Fibroblast of pulmonary artery (primary cell): ENCODE data around the gene PCDH15.

ENCODE experiments used
- DNase-seq: peaks from one replicate; pipeline ENCODE4 v3.0.0-alpha.2; 2010; ENCODE audit warnings: low read depth
- H3K4me3 ChIP-seq: replicated peaks from 2 replicates; pipeline ENCODE4 v1.5.1; 2011; ENCODE audit warnings: low read depth, mild to moderate bottlenecking, control low read depth, low read length, moderate library complexity
- TF ChIP-seq, protein P1 (sequence below): IDR thresholded peaks from 2 replicates; pipeline ENCODE4 v1.5.1; 2011; ENCODE audit warnings: mild to moderate bottlenecking, control low read depth, low read length, inconsistent platforms; ENCODE audit errors: missing control alignments

The PCDH15 gene

DNA sequence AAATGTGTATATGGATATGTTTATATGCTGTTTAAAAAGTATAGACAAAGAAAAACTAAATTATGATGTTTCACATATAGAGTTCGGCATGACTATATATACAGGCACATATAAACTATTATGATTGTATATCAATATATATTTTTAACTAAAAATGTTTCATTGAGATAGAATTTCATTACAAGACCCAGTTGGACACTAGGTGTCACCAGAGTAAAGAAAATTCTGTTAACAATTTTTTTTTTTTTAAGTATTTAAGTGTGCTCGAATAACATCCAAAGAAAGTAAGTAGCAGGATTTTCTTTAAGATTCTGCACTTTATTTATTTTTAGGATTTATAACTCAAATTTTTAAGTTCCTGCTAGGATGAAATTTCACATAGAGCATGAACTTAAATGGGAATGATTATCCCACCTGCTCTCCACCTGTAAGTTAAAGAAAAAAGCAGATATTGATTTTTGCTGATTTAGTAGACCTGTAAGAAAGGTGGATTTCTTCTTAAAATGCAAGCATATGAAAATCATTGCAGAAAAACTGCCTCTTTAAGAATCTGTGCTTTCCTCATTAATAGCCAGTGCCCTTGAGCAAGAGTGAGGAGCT is 961.5 kb downstream of the PCDH15 start:
- DNase-seq, result peak; percentile 50
- no peak overlapping the region for H3K4me3 ChIP-seq
- TF ChIP-seq, protein P1, sequence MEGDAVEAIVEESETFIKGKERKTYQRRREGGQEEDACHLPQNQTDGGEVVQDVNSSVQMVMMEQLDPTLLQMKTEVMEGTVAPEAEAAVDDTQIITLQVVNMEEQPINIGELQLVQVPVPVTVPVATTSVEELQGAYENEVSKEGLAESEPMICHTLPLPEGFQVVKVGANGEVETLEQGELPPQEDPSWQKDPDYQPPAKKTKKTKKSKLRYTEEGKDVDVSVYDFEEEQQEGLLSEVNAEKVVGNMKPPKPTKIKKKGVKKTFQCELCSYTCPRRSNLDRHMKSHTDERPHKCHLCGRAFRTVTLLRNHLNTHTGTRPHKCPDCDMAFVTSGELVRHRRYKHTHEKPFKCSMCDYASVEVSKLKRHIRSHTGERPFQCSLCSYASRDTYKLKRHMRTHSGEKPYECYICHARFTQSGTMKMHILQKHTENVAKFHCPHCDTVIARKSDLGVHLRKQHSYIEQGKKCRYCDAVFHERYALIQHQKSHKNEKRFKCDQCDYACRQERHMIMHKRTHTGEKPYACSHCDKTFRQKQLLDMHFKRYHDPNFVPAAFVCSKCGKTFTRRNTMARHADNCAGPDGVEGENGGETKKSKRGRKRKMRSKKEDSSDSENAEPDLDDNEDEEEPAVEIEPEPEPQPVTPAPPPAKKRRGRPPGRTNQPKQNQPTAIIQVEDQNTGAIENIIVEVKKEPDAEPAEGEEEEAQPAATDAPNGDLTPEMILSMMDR, result peak; percentile 44

DNA sequence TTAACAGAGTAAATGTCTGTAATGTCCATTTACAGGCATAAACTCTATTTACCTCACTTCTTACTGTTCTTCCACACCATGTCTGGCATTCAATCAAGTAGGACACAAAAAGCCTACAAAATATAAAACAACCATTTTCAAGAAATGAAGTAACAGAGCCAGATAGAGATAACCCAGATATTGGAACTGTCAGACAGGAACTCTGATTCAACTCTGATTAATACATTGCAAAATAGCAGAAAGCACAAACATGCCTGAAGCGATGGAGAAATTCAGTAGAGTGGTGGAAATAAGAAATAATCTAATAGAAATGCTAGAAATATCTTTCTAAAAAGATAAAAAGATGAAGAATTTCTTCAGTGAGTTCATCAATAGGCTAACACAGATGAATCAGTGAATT is 964.4 kb downstream of the PCDH15 start:
- TF ChIP-seq, protein P1, result no peak
- DNase-seq, result peak; percentile 31
- H3K4me3 ChIP-seq, result no peak overlapping the region

DNA sequence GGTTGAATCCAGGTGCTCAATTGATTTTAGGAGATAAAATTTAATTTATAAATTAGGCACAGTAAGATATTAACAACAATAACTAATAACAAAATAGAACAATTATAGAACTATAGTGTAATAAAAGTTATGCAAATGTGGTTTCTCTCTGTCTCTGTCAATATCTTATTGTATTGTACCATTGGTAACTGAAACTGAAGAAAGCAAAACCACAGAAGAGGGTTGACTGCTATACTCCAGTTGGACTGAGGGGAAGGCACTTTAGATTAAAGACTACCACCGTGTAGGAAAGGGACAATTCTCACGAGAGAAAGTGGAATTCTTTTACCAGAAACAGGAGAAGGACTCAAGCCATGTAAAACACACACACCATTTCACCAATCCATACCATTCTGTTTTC is 967.1 kb downstream of the PCDH15 start:
- H3K4me3 ChIP-seq, result no peak overlapping the region
- TF ChIP-seq, protein P1, result no peak
- no peak for DNase-seq

DNA sequence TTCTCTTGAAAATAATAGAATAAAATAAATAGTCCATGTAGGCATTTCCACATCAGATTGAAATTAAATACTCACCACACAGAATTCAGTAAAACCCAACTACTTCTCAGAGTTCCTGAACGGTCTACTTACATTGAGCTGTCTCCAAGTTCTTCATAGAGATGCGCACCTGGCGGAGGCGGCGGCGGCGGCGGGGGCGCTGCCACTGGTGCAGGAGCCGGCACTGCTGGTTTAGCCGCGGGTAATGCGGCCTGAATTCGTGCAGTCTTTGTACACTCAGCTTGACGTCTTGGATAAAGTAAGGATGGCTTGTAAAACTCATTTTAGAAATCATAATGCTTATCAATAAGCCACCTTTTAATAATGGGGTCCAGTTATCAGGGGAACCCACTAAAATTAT is 973.8 kb downstream of the PCDH15 start:
- H3K4me3 ChIP-seq, result no peak overlapping the region
- TF ChIP-seq, protein P1, result no peak
- no peak for DNase-seq

DNA sequence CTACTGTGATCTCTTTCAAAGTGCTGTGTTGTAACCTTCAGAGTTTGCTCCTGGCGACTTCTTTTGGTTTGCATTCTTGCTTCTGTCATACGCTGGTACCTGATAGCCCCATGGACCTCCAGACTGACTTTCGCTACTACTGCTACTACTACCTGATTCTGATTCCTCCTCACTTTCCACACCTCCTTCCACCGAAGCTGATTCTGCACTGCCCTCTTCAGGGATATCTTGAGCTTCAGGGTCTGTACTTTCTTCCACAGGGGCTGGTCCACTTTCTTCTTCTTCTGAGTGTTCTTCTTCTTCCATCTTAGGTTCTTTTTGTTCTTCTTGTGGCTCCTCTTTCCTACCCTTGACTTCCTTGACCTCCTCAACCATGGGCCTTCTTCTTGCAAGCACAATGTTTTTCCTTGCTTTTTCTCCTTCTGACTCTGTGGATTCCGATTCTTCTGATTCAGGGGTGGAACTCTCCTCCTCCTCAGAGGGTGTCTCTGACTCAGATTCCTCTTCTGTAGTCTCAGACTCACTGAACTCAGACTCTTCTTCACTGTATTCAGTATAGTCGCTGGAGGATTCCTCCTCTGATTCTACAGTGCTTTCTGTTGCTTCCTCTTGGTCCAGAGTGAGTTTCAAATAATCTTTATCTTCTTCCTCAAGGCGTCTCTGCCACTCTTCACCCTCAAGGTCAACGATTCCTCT is 992.2 kb downstream of the PCDH15 start:
- no peak for DNase-seq
- H3K4me3 ChIP-seq, result no peak overlapping the region
- TF ChIP-seq, protein P1, result no peak

DNA sequence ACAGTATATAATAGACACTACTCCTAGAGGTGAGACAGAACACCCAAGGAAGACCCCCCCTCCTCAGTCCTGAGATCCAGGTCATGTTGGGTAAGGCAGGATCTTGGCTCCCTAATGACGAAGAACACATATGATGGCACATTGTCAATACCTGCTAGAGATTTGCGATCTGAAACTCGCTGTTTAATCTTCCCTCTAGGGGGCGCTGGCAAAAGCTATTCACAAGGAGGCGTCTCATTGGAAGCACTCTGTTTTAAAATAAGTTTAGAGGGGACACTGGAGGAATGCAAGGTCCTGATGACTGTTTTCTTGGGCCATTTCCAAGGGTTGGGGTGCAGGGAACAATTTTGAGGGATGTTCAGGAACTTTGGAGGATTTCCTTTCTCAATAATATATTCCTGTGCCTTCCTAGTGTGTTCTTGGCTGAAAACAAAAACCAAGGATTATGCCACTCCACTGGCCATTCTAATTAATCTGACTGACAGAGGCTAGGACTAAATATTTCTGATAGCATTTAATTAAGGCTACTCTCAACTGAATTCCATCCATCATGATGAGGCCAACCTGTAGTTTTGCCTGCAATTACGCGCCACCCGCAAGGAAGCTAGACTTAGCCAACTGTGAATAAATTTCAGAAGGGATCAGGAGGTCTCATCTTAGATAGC is 1014.7 kb downstream of the PCDH15 start:
- no peak for DNase-seq

More for the DNA sequence above, 1014.7 kb downstream of the PCDH15 start:
- no peak overlapping the region for H3K4me3 ChIP-seq
- TF ChIP-seq, protein P1, result no peak
